K562 (cell line): Measurements from ENCODE around the gene NASP. TPM values are rescaled to one million over a fixed set of nuclear protein-coding genes. Genes with fewer than 3 reads are reported as not detected.
A peak's percentile ranks its signal among the peaks of the same experiment; 100 is the strongest.

ENCODE experiments used
- BRF1 ChIP-seq: IDR thresholded peaks from 3 replicates; pipeline ENCODE4 v1.6.1; 2011; ENCODE audit warnings: borderline replicate concordance, mild to moderate bottlenecking; ENCODE audit not compliant: insufficient read length; ENCODE audit errors: extremely low read depth
- ERF ChIP-seq: fragments of 450-650 bp; formaldehyde crosslinking; IDR thresholded peaks from 2 replicates; pipeline ENCODE4 v1.4.0; 2020; ENCODE audit warnings: mild to moderate bottlenecking, mixed read lengths
- FOXA1 ChIP-seq: fragments of 450-650 bp; IDR thresholded peaks from 2 replicates; pipeline ENCODE4 v1.6.1; 2016; ENCODE audit warnings: mild to moderate bottlenecking, borderline replicate concordance
- FOXP1 ChIP-seq: sonication (generic); formaldehyde crosslinking; IDR thresholded peaks from 2 replicates; pipeline ENCODE4 v1.8.0; 2022; ENCODE audit warnings: mild to moderate bottlenecking, missing genetic modification reagents
- GABPB2 ChIP-seq: fragments of 250-450 bp; sonication (Bioruptor Pico); conservative IDR thresholded peaks from 2 replicates; pipeline ENCODE4 v1.5.1; 2021; ENCODE audit warnings: mild to moderate bottlenecking
- HMG20B ChIP-seq: fragments of 250-450 bp; sonication (Bioruptor Pico); IDR thresholded peaks from 2 replicates; pipeline ENCODE4 v1.5.0; 2021; ENCODE audit warnings: mild to moderate bottlenecking
- SUPT5H ChIP-seq: fragments of 450-650 bp; IDR thresholded peaks from 2 replicates; pipeline ENCODE4 v1.6.1; 2016
- ZBTB8A ChIP-seq: fragments of 450-650 bp; IDR thresholded peaks from 2 replicates; pipeline ENCODE4 v1.6.1; 2018; ENCODE audit warnings: mild to moderate bottlenecking, moderate library complexity; ENCODE audit not compliant: partially characterized antibody
- ZKSCAN3 ChIP-seq: fragments of 250-450 bp; sonication (Bioruptor Pico); IDR thresholded peaks from 2 replicates; pipeline ENCODE4 v1.4.0; 2020
- ZNF316 ChIP-seq: fragments of 450-650 bp; IDR thresholded peaks from 2 replicates; pipeline ENCODE4 v1.6.1; 2016
- ZNF583 ChIP-seq: fragments of 250-450 bp; sonication (Bioruptor Pico); IDR thresholded peaks from 2 replicates; pipeline ENCODE4 v1.4.0; 2020
- polyA plus RNA-seq, 8 experiments: library from polyadenylated mRNA; depleted of rRNA in 4 of 8; stranded (reverse) in 5 of 8; unstranded in 3 of 8; fragments of >200 nt; fragmentation: Nextera tagmentation in 2 of 8; fragmentation: Illumina TruSeq in 1 of 8; extraction: Ambion mirVana in 2 of 8; extraction: Trizol in 1 of 8; gene quantifications; 2 replicates each; pipeline versions ENCODE4 v1.2.1 to v1.2.3, GENCODE V29; 2011 to 2014; ENCODE audit warnings: inconsistent platforms in 1 of 8, missing spikeins in 1 of 8
- total RNA-seq, 7 experiments: library from RNA; depleted of rRNA in 6 of 7; stranded (reverse); fragments of >200 nt in 6 of 7; fragmentation: Illumina TruSeq in 2 of 7; extraction: Trizol in 2 of 7; gene quantifications; 2 replicates each; pipeline versions ENCODE4 v1.2.1 to v1.2.3, GENCODE V29; 2011 to 2021; ENCODE audit warnings: low replicate concordance in 1 of 7
- TF ChIP-seq, protein P1 (sequence below): fragments of 450-650 bp; formaldehyde crosslinking; IDR thresholded peaks from 2 replicates; pipeline ENCODE4 v1.4.0; 2020; ENCODE audit warnings: mild to moderate bottlenecking
- TF ChIP-seq, protein P2 (sequence below): fragments of 450-650 bp; formaldehyde crosslinking; conservative IDR thresholded peaks from 2 replicates; pipeline ENCODE4 v1.4.0; 2022; ENCODE audit warnings: mild to moderate bottlenecking, missing genetic modification characterization
- TF ChIP-seq, protein P3 (sequence below): fragments of 450-650 bp; conservative IDR thresholded peaks from 2 replicates; pipeline ENCODE4 v1.6.1; 2016; ENCODE audit warnings: missing genetic modification characterization, low read depth, mild to moderate bottlenecking, control low read depth, missing compliant biosample characterization
- TF ChIP-seq, protein P4 (sequence below): fragments of 450-650 bp; formaldehyde crosslinking; IDR thresholded peaks from 2 replicates; pipeline ENCODE4 v1.4.0; 2020; ENCODE audit warnings: mild to moderate bottlenecking, moderate library complexity
- TF ChIP-seq, protein P5 (sequence below): fragments of 250-450 bp; sonication (Bioruptor Pico); IDR thresholded peaks from 2 replicates; pipeline ENCODE4 v1.8.0; 2022; ENCODE audit warnings: moderate library complexity, mild to moderate bottlenecking, inconsistent platforms
- TF ChIP-seq, protein P6 (sequence below): fragments of 250-450 bp; sonication (Bioruptor Pico); IDR thresholded peaks from 2 replicates; pipeline ENCODE4 v1.5.0; 2021; ENCODE audit warnings: mild to moderate bottlenecking, borderline replicate concordance
- TF ChIP-seq, protein P7 (sequence below): sonication (generic); formaldehyde crosslinking; IDR thresholded peaks from 2 replicates; pipeline ENCODE4 v1.5.0; 2020; ENCODE audit warnings: missing genetic modification reagents

Gene NASP
- total and polyA plus RNA-seq, 9 of the 15 experiments (the other 6 are each of a cell fraction or from before 2014, with no cell fraction given) = 199 to 578 (median 419) TPM

DNA sequence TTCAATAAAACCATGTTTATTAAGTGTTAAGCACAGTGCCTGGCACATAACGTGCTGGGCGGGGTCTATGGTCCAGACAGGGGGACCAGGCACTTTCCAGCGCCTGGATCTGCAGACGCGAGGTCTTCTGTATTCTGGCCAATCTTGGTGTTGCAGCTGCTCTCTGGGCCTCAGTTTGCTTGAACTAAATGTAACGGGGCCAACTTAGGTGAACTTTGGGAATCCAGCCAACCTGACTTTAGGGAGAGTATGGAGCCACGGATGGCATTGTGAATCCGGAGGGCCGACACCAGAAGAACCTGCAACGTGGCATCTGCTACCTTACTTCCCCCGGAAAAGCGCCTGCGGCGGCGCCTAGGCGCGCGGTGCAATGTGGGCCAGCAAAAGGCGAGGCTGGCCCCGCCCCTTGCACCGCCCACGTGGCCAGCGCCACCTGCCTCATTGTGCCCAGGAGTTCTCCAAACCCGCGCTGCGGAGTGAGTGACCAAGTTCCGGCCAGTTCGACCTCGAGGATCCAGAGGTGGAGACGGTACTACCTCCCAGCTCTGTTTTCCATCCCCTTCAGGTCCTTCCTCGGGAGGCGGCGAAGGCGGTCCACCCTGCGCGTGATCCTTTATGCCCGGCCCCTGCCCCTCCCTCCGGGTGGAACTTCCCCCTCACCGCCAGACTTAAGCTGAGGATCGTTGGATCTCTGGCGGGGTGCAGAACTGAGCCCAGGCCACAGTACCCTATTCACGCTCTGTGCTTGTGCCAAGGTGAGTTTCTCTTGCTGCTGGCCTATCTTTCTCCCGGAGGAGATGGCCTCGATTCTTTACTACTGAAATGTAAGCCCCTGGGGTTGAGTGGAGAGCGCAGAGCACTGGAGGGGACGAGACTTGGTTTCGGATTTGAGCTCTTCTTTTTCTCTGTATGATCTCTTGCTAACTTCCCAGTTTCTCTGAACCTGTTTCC is 33.2 kb upstream of the NASP start, which contains the start of gene AKR1A1 (continued):
- TF ChIP-seq, protein P1, sequence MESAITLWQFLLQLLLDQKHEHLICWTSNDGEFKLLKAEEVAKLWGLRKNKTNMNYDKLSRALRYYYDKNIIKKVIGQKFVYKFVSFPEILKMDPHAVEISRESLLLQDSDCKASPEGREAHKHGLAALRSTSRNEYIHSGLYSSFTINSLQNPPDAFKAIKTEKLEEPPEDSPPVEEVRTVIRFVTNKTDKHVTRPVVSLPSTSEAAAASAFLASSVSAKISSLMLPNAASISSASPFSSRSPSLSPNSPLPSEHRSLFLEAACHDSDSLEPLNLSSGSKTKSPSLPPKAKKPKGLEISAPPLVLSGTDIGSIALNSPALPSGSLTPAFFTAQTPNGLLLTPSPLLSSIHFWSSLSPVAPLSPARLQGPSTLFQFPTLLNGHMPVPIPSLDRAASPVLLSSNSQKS (CRISPR knock-in tag) = no peak
- TF ChIP-seq SUPT5H (peak; percentile 94), GABPB2 (CRISPR knock-in tag) (no peak), HMG20B (CRISPR knock-in tag) (no peak), BRF1 (no peak), FOXA1 (no peak), FOXP1 (peak; percentile 88; the same call in 1 of the 2 replicates), ZNF583 (CRISPR knock-in tag) (no peak), ERF (CRISPR knock-in tag) (no peak; the same call in 1 of the 2 replicates), ZBTB8A (no peak), ZNF316 (peak; percentile 19; the same call in 1 of the 2 replicates), ZKSCAN3 (CRISPR knock-in tag) (no peak)
- TF ChIP-seq, protein P2, sequence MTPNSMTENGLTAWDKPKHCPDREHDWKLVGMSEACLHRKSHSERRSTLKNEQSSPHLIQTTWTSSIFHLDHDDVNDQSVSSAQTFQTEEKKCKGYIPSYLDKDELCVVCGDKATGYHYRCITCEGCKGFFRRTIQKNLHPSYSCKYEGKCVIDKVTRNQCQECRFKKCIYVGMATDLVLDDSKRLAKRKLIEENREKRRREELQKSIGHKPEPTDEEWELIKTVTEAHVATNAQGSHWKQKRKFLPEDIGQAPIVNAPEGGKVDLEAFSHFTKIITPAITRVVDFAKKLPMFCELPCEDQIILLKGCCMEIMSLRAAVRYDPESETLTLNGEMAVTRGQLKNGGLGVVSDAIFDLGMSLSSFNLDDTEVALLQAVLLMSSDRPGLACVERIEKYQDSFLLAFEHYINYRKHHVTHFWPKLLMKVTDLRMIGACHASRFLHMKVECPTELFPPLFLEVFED (CRISPR knock-in tag) = no peak
- TF ChIP-seq, protein P3, sequence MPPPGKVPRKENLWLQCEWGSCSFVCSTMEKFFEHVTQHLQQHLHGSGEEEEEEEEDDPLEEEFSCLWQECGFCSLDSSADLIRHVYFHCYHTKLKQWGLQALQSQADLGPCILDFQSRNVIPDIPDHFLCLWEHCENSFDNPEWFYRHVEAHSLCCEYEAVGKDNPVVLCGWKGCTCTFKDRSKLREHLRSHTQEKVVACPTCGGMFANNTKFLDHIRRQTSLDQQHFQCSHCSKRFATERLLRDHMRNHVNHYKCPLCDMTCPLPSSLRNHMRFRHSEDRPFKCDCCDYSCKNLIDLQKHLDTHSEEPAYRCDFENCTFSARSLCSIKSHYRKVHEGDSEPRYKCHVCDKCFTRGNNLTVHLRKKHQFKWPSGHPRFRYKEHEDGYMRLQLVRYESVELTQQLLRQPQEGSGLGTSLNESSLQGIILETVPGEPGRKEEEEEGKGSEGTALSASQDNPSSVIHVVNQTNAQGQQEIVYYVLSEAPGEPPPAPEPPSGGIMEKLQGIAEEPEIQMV (tag) = peak; percentile 70
- TF ChIP-seq, protein P4, sequence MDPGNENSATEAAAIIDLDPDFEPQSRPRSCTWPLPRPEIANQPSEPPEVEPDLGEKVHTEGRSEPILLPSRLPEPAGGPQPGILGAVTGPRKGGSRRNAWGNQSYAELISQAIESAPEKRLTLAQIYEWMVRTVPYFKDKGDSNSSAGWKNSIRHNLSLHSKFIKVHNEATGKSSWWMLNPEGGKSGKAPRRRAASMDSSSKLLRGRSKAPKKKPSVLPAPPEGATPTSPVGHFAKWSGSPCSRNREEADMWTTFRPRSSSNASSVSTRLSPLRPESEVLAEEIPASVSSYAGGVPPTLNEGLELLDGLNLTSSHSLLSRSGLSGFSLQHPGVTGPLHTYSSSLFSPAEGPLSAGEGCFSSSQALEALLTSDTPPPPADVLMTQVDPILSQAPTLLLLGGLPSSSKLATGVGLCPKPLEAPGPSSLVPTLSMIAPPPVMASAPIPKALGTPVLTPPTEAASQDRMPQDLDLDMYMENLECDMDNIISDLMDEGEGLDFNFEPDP = no peak
- TF ChIP-seq, protein P5, sequence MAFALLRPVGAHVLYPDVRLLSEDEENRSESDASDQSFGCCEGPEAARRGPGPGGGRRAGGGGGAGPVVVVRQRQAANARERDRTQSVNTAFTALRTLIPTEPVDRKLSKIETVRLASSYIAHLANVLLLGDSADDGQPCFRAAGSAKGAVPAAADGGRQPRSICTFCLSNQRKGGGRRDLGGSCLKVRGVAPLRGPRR = 0 out of 2 replicates have a peak, but pooled peaks have one; percentile 10
- TF ChIP-seq, protein P6, sequence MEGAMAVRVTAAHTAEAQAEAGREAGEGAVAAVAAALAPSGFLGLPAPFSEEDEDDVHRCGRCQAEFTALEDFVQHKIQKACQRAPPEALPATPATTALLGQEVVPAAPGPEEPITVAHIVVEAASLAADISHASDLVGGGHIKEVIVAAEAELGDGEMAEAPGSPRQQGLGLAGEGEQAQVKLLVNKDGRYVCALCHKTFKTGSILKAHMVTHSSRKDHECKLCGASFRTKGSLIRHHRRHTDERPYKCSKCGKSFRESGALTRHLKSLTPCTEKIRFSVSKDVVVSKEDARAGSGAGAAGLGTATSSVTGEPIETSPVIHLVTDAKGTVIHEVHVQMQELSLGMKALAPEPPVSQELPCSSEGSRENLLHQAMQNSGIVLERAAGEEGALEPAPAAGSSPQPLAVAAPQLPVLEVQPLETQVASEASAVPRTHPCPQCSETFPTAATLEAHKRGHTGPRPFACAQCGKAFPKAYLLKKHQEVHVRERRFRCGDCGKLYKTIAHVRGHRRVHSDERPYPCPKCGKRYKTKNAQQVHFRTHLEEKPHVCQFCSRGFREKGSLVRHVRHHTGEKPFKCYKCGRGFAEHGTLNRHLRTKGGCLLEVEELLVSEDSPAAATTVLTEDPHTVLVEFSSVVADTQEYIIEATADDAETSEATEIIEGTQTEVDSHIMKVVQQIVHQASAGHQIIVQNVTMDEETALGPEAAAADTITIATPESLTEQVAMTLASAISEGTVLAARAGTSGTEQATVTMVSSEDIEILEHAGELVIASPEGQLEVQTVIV (CRISPR knock-in tag) = no peak
- TF ChIP-seq, protein P7, sequence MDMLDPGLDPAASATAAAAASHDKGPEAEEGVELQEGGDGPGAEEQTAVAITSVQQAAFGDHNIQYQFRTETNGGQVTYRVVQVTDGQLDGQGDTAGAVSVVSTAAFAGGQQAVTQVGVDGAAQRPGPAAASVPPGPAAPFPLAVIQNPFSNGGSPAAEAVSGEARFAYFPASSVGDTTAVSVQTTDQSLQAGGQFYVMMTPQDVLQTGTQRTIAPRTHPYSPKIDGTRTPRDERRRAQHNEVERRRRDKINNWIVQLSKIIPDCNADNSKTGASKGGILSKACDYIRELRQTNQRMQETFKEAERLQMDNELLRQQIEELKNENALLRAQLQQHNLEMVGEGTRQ (CRISPR knock-in tag) = peak; percentile 94
